Brain microvascular endothelial cell (primary cell): Measurements from ENCODE around the gene TGFB1I1.

ENCODE experiments used
- DNase-seq: peaks from one replicate; pipeline ENCODE4 v3.0.0-alpha.2; 2020
- H3K27ac ChIP-seq: fragments of 250-450 bp; sonication (Bioruptor Pico); 2 replicates; pipeline ENCODE4 v1.5.1; 2020; ENCODE audit warnings: mild to moderate bottlenecking, moderate library complexity
- H3K27me3 ChIP-seq: fragments of 250-450 bp; sonication (Bioruptor Pico); replicated peaks from 2 replicates; pipeline ENCODE4 v1.5.1; 2020; ENCODE audit warnings: mild to moderate bottlenecking
- H3K36me3 ChIP-seq: fragments of 250-450 bp; sonication (Bioruptor Pico); replicated peaks from 2 replicates; pipeline ENCODE4 v1.5.1; 2020; ENCODE audit warnings: mild to moderate bottlenecking
- H3K4me3 ChIP-seq: 2 replicates; pipeline ENCODE4 v1.5.1; 2011; ENCODE audit warnings: low read depth, mild to moderate bottlenecking, control low read depth, low read length, moderate library complexity
- in situ Hi-C: cut with HindIII; loops from 2 replicates; pipeline ENCODE4 v1.10.0; 2017; ENCODE audit warnings: low sequenced_read_pairs, low pct_ligation_motif_present
- TF ChIP-seq, protein P1 (sequence below): IDR thresholded peaks from 2 replicates; pipeline ENCODE4 v1.5.1; 2011; ENCODE audit warnings: low read depth, mild to moderate bottlenecking, moderate library complexity, low read length, control low read depth, inconsistent platforms; ENCODE audit errors: missing control alignments

Gene TGFB1I1

GRCh38 chr16:31456988-31457360 lies 15.0 kb upstream of the TGFB1I1 start:
- no peak for DNase-seq
- no peaks in the 10 kb centered on the region for H3K27me3 ChIP-seq
- H3K36me3 ChIP-seq, result no peaks in the 10 kb centered on the region
- H3K4me3 ChIP-seq, result no peak overlapping the region
- TF ChIP-seq, protein P1, sequence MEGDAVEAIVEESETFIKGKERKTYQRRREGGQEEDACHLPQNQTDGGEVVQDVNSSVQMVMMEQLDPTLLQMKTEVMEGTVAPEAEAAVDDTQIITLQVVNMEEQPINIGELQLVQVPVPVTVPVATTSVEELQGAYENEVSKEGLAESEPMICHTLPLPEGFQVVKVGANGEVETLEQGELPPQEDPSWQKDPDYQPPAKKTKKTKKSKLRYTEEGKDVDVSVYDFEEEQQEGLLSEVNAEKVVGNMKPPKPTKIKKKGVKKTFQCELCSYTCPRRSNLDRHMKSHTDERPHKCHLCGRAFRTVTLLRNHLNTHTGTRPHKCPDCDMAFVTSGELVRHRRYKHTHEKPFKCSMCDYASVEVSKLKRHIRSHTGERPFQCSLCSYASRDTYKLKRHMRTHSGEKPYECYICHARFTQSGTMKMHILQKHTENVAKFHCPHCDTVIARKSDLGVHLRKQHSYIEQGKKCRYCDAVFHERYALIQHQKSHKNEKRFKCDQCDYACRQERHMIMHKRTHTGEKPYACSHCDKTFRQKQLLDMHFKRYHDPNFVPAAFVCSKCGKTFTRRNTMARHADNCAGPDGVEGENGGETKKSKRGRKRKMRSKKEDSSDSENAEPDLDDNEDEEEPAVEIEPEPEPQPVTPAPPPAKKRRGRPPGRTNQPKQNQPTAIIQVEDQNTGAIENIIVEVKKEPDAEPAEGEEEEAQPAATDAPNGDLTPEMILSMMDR, result no peak
- no peak overlapping the region for H3K27ac ChIP-seq
- in situ Hi-C loops, result loop anchor here (25.0 kb wide), 2 partner anchors 270 to 520 kb away; partner anchors contain the start of genes FUS and ORAI3

- Histone ChIP-seq H3K27ac (peak overlapping the region; percentile 100), H3K4me3 (peak overlapping the region; percentile 82), H3K36me3 (no peaks in the 10 kb centered on the region), H3K27me3 (no peaks in the 10 kb centered on the region)
- TF ChIP-seq, protein P1, result peak; percentile 43
- DNase-seq, result peak; percentile 29
- in situ Hi-C loops, result loop anchor here (25.0 kb wide), 2 partner anchors 271 to 521 kb away; partner anchors contain the start of genes FUS and ORAI3
Observed at GRCh38 chr16:31458073-31458843, 13.7 kb upstream of the TGFB1I1 start.

DNA sequence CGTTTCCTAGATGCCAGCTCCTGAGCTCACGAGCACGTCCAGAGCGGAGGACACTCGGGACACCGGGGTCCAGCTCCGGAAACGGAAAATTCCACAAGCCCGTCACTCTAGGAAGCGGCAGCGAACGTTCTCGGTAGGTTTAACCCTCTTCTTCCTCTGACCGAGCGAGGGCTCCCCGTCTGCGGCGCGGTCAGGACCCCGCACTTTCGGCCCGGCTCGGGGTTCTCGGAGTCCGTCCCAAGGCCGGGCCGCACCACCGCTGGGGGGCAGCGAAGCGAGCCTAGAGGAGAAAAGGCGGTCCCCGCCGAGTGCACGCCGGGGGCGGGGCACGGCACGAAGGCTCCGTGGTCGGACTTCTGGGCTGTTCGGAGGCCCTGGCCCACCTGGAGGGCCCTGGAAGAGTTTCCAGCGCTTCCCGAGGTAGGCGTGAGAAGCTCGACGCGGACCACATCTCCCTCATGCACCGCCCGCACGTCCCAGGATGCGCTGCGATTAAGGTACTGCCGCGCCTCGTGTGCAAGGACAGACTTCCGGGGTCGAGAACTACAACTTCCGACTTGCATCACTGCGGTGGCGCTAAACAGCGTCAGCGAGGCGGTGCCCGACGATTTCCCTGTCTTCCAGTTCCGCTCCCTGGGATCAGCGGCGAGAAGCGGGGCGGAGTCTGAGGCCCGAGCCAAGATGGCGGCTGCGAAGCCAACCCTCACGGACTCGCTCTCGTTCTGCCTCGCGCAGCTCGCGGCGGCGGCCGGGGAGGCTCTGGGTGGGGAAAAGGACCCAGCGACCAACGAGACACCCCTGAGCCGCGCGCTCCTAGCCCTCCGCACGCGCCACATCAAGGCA lies 12.9 kb upstream of the TGFB1I1 start, which contains the start of gene ARMC5:
Gene ARMC5, plus strand, starts transcription at position 658 of the 843 bp plus-strand sequence. Its CDS starts 24 bp downstream, at position 682.
- Histone ChIP-seq H3K27ac (peak within 1 kb of the TSS; percentile 100), H3K27me3 (no peaks in the 10 kb centered on the region), H3K36me3 (peaks cover 3% of the 10 kb centered on the region), H3K4me3 (peak within 1 kb of the TSS; percentile 82)
- in situ Hi-C loops, result loop anchor here (25.0 kb wide), 2 partner anchors 272 to 522 kb away; partner anchors contain the start of genes FUS and ORAI3
- TF ChIP-seq, protein P1, result peak; percentile 70
- peak; percentile 96 for DNase-seq

DNA sequence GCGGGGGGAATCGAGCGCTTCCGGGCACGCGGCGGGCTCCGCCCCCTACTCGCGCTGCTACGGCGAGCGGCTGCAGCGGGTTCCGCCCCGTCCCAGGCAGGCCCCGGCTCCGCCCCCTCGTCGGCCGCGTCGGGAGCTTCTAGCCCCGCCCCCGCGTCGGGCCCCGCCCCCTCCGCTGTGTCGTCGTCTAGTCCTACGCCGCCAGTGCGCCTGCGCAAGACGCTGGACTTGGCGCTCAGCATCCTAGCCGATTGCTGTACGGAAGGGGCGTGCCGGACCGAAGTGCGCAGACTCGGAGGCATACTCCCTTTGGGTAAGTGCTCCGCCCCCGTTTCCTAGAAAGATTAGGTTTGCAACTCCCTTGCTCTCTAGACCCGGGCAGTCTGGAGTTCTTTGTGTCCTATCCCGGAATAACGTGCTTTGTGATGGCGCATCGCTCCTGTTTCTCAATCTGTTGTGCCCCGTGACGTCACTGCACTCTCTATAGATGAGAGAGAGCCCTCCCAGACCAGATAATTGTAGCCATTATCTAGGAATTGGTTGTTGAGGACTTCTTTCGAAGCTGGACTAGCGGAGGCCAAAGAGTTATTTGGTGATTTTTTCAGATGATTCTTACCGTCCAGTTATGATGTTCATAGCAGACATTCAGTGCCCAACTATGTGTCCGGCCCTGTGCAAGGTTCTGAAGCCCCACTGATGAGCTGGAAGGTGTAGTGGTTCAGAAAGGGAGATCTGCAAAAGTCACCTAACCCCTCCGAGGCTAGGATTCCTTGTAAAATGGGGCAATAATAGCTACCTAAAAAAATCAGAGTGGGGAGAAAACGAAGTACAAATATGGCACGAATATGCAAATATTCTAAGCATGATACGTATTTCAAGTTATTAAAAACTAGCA lies 12.0 kb upstream of the TGFB1I1 start:
- in situ Hi-C loops, result loop anchor here (25.0 kb wide), 2 partner anchors 273 to 523 kb away; partner anchors contain the start of genes FUS and ORAI3

GRCh38 chr16:31460582-31461002 lies 11.4 kb upstream of the TGFB1I1 start:
- in situ Hi-C loops, result loop anchor here (25.0 kb wide), 2 partner anchors 273 to 523 kb away; partner anchors contain the start of genes FUS and ORAI3
- peak; percentile 37 for DNase-seq
- Histone ChIP-seq H3K27ac (peak overlapping the region; percentile 71), H3K27me3 (no peaks in the 10 kb centered on the region), H3K36me3 (peaks cover 11% of the 10 kb centered on the region), H3K4me3 (peak overlapping the region; percentile 62)
- TF ChIP-seq, protein P1, result peak; percentile 70

More for the DNA sequence above, 12.0 kb upstream of the TGFB1I1 start:
- DNase-seq, result peak; percentile 99
- TF ChIP-seq, protein P1, result no peak
- peak overlapping the region; percentile 100 for H3K27ac ChIP-seq
- H3K36me3 ChIP-seq, result peaks cover 6% of the 10 kb centered on the region
- H3K4me3 ChIP-seq, result peak overlapping the region; percentile 82
- no peaks in the 10 kb centered on the region for H3K27me3 ChIP-seq
